Smooth muscle cell (in vitro differentiated cells): ENCODE results near the gene ZNF213. TPM values are rescaled to one million over a fixed set of nuclear protein-coding genes. Genes with fewer than 3 reads are reported as not detected.
"Not testable (repeated sequence)": the region's sequence is repeated elsewhere in the genome, so short reads cannot be mapped to it uniquely, and the experiment has no call there.

Source experiments
- DNase-seq: peaks from one replicate; lab custom pipeline; 2025; ENCODE audit not compliant: unreplicated experiment; lab: John Stamatoyannopoulos, UW
- H2AFZ ChIP-seq: fragments of 200-600 bp; sonication (generic); 2 replicates; pipeline ENCODE4 v1.6.0; 2016; ENCODE audit warnings: antibody characterized with exemption, low read depth, mild to moderate bottlenecking
- H3F3A ChIP-seq: fragments of 200-600 bp; sonication (generic); 2 replicates; pipeline ENCODE4 v1.6.0; 2017; ENCODE audit warnings: antibody characterized with exemption, low read depth
- H3K27ac ChIP-seq: fragments of 200-600 bp; sonication (generic); 2 replicates; pipeline ENCODE4 v1.5.1; 2016; ENCODE audit warnings: low read depth, mild to moderate bottlenecking
- H3K27me3 ChIP-seq: fragments of 200-600 bp; sonication (generic); 2 replicates; pipeline ENCODE4 v1.6.1; 2016; ENCODE audit warnings: low read depth, mild to moderate bottlenecking
- H3K36me3 ChIP-seq: fragments of 200-600 bp; sonication (generic); 2 replicates; pipeline ENCODE4 v1.5.1; 2016; ENCODE audit warnings: low read depth
- H3K4me1 ChIP-seq: fragments of 200-600 bp; sonication (generic); 2 replicates; pipeline ENCODE4 v1.5.1; 2016; ENCODE audit warnings: low read depth
- H3K4me2 ChIP-seq: fragments of 200-600 bp; sonication (generic); 2 replicates; pipeline ENCODE4 v1.6.0; 2016; ENCODE audit warnings: mild to moderate bottlenecking
- H3K4me3 ChIP-seq: fragments of 200-600 bp; sonication (generic); 2 replicates; pipeline ENCODE4 v1.5.1; 2016; ENCODE audit warnings: mild to moderate bottlenecking
- H3K79me2 ChIP-seq: fragments of 200-600 bp; sonication (generic); 2 replicates; pipeline ENCODE4 v1.6.0; 2016; ENCODE audit warnings: low read depth, mild to moderate bottlenecking
- H3K9ac ChIP-seq: fragments of 200-600 bp; sonication (generic); 2 replicates; pipeline ENCODE4 v1.6.0; 2016; ENCODE audit warnings: low read depth
- H3K9me3 ChIP-seq: fragments of 200-600 bp; sonication (generic); replicated peaks from 2 replicates; pipeline ENCODE4 v1.5.1; 2016; ENCODE audit warnings: low read depth
- H4K20me1 ChIP-seq: fragments of 200-600 bp; sonication (generic); 2 replicates; pipeline ENCODE4 v1.6.0; 2016; ENCODE audit warnings: low read depth
- CTCF ChIP-seq: fragments of 200-600 bp; sonication (generic); IDR thresholded peaks from 2 replicates; pipeline ENCODE4 v1.5.1; 2017; ENCODE audit warnings: borderline replicate concordance, mild to moderate bottlenecking, antibody characterized with exemption; ENCODE audit not compliant: insufficient read depth, poor library complexity, severe bottlenecking
- WGBS: methylation state at CpG from one replicate; pipeline ENCODE4 v1.1.7; 2016; ENCODE audit warnings: low lambda C conversion rate; 5-methylcytosine and 5-hydroxymethylcytosine counted together
- polyA plus RNA-seq: library from polyadenylated mRNA; unstranded; fragments of >200 nt; fragmentation: Nextera tagmentation; extraction: Ambion mirVana; gene quantifications from 2 replicates; pipeline ENCODE4 v1.2.1, GENCODE V29; 2016
- total RNA-seq: library from RNA; depleted of rRNA; stranded (reverse); fragments of >200 nt; gene quantifications from 2 replicates; pipeline ENCODE4 v1.2.3, GENCODE V29; 2014

ZNF213 gene
- total and polyA plus RNA-seq, 2 experiments from 2014 or later = 9.2 to 9.6 TPM

GRCh38 chr16:3138342-3138741 is 3.5 kb downstream of the ZNF213 start:
- H2AFZ ChIP-seq = no peak overlapping the region
- H3K4me1 ChIP-seq = peaks cover 5% of the 10 kb centered on the region
- H3K27ac ChIP-seq = no peak overlapping the region
- H3K9ac ChIP-seq = no peak overlapping the region
- H3K4me2 ChIP-seq = no peak overlapping the region
- WGBS = 93% methylated on average over 21 of the region's 21 CpGs
- no peaks in the 10 kb centered on the region for H3K9me3 ChIP-seq
- no peaks in the 10 kb centered on the region for H3K27me3 ChIP-seq
- no peak overlapping the region for H3K4me3 ChIP-seq
- DNase-seq = no peak
- H3F3A ChIP-seq = peaks cover 4% of the 10 kb centered on the region
- H3K36me3 ChIP-seq = no peaks in the 10 kb centered on the region
- H4K20me1 ChIP-seq = no peaks in the 10 kb centered on the region
- TF ChIP-seq CTCF = no peak
- H3K79me2 ChIP-seq = peaks cover 32% of the 10 kb centered on the region

DNA sequence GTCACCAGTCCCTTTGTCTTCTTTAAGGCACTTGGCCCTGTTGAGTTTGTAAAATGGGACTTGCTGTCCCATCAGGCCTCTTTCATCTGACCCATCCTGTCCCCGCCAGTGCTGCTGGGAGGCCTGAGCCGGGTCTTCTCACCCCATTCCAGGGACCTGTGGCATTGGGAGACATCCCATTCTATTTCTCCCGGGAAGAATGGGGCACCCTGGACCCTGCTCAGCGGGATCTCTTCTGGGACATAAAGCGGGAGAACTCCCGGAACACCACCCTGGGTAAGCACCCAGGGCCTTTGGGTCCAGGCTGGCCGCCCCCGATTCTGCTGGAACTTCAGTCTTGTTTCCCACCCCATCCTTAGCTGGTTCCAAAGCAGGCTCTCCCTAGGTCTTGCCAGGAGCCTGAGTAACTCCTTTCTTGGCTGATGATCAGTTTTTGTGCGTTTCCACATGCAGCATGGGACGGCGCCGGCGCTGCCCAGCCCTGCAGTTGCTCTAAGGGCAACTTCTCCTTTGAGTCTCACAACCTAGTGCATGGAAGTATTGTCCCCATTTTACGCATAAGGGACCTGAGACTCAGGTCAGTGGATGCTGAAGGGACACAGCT is 4.1 kb downstream of the ZNF213 start:
- Histone ChIP-seq H3K9me3 (no peaks in the 10 kb centered on the region), H3K4me2 (no peak overlapping the region), H3K36me3 (no peaks in the 10 kb centered on the region), H3K9ac (no peak overlapping the region), H3K27me3 (no peaks in the 10 kb centered on the region), H3K79me2 (peaks cover 26% of the 10 kb centered on the region), H2AFZ (no peak overlapping the region), H3K4me1 (peaks cover under 1% of the 10 kb centered on the region), H3F3A (peaks cover 4% of the 10 kb centered on the region), H3K27ac (no peak overlapping the region), H3K4me3 (no peak overlapping the region), H4K20me1 (no peaks in the 10 kb centered on the region)
- WGBS = 91% methylated on average over 14 of the region's 14 CpGs
- DNase-seq = no peak
- no peak for TF ChIP-seq CTCF

DNA sequence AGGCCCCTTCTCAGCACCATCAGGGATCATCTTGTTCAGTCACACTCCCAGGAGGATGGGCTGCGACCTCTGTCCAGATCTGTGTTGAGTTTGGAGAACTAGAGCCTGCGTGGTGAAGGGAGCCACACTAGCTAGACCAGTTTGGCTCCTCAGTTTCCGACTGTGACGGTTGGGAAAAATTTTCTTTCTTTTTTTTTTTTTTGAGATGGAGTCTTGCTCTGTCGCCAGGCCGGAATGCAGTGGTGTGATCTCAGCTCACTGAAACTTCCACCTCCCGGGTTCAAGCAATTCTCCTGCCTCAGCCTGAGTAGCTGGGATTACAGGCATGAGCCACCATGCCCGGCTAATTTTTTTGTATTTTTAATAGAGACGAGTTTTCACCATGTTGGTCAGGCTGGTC is 4.7 kb downstream of the ZNF213 start:
- not testable (repeated sequence) for H2AFZ ChIP-seq, H3K4me1 ChIP-seq, H3K4me3 ChIP-seq, DNase-seq, H4K20me1 ChIP-seq, H3K9ac ChIP-seq, H3K36me3 ChIP-seq, H3K27ac ChIP-seq, H3F3A ChIP-seq, H3K9me3 ChIP-seq, H3K27me3 ChIP-seq, H3K4me2 ChIP-seq
- 87% methylated on average over 9 of the region's 9 CpGs for WGBS
- peaks cover 20% of the 10 kb centered on the region for H3K79me2 ChIP-seq

DNA sequence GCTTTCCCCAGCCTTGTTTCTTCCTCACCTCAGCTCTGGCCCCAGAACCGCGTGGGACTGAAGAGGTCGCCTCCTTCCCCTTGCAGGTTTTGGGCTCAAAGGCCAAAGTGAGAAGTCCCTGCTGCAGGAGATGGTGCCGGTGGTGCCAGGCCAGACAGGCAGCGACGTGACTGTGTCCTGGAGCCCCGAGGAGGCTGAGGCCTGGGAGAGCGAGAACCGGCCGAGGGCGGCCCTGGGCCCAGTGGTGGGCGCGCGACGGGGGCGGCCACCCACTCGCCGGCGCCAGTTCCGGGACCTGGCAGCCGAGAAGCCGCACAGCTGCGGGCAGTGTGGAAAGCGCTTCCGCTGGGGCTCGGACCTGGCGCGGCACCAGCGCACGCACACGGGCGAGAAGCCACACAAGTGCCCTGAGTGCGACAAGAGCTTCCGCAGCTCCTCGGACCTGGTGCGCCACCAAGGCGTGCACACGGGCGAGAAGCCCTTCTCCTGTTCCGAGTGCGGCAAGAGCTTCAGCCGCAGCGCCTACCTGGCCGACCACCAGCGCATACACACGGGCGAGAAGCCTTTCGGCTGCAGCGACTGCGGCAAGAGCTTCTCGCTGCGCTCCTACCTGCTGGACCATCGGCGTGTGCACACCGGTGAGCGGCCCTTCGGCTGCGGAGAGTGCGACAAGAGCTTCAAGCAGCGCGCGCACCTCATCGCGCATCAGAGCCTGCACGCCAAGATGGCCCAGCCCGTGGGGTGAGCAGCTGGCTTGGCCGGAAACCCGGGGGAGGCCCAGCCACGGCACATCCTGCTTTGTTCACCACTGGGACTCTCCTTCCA is 6.0 kb downstream of the ZNF213 start:
- no peaks in the 10 kb centered on the region for H3K4me1 ChIP-seq
- no peak for TF ChIP-seq CTCF
- no peak for DNase-seq
- H3K4me2 ChIP-seq = no peak overlapping the region
- H3F3A ChIP-seq = no peaks in the 10 kb centered on the region
- no peaks in the 10 kb centered on the region for H4K20me1 ChIP-seq
- no peak overlapping the region for H3K9ac ChIP-seq
- H3K27ac ChIP-seq = no peak overlapping the region
- H3K9me3 ChIP-seq = no peaks in the 10 kb centered on the region
- H3K36me3 ChIP-seq = no peaks in the 10 kb centered on the region
- H3K79me2 ChIP-seq = peaks cover 13% of the 10 kb centered on the region
- no peaks in the 10 kb centered on the region for H3K27me3 ChIP-seq
- WGBS = 97% methylated on average over 63 of the region's 69 CpGs
- no peak overlapping the region for H3K4me3 ChIP-seq
- no peak overlapping the region for H2AFZ ChIP-seq
